ENCODE results near the gene AGPS. TPM values are rescaled to one million over a fixed set of nuclear protein-coding genes. Genes with fewer than 3 reads are reported as not detected.
"Not testable (repeated sequence)": the region's sequence is repeated elsewhere in the genome, so short reads cannot be mapped to it uniquely, and the experiment has no call there.

AGPS gene
- total RNA-seq, 1 donor from 2014 or later, result 60.1 TPM

DNA sequence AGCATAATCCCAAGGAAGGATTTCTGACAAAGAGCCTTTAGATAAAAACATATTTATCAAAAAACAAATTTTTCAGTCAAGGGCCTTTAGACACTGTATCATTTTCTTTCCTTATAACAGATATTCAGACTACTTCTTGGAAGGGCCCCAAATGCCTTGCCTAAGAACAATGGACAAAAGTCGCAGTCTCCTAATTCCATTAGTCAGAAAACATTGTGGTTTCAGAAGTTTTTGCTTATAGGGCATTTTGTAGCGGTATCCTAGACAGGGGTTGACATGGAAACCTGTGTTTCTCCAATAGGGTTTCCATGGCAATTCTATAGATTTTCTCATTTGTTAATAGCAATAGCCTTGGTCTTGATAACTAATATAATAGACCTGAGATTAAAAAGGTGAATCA lies 36.7 kb upstream of the AGPS start:
- Histone ChIP-seq H3K9me3 (no peaks in the 10 kb centered on the region), H3K4me3 (no peak overlapping the region), H3K27me3 (ENCODE audit: low read depth) (no peaks in the 10 kb centered on the region), H3K4me1 (peaks cover 18% of the 10 kb centered on the region), H3K27ac (no peak overlapping the region), H3K36me3 (no peaks in the 10 kb centered on the region)
- no peak for DNase-seq
- ATAC-seq, result no peak
- no peak for TF ChIP-seq CTCF (IDR thresholded peaks at IDR 0.05)
- intact Hi-C loops (cut with DNase I), result no loop called here

GRCh38 chr2:177359836-177360595 lies 32.6 kb upstream of the AGPS start:
- DNase-seq (no peak), ATAC-seq (no peak)
- Histone ChIP-seq H3K9me3 (no peaks in the 10 kb centered on the region), H3K4me3 (no peak overlapping the region), H3K36me3 (no peaks in the 10 kb centered on the region), H3K4me1 (no peaks in the 10 kb centered on the region), H3K27me3 (ENCODE audit: low read depth) (no peaks in the 10 kb centered on the region), H3K27ac (no peak overlapping the region)
- no peak for TF ChIP-seq CTCF (IDR thresholded peaks at IDR 0.05)
- intact Hi-C loops (cut with DNase I), result no loop called here

GRCh38 chr2:177362499-177362898 lies 30.1 kb upstream of the AGPS start:
- intact Hi-C loops (cut with DNase I), result no loop called here

GRCh38 chr2:177363332-177363731 lies 29.2 kb upstream of the AGPS start:
- Histone ChIP-seq H3K36me3 (no peaks in the 10 kb centered on the region), H3K4me1 (no peaks in the 10 kb centered on the region)
- no peak for DNase-seq

More at GRCh38 chr2:177362499-177362898, 30.1 kb upstream of the AGPS start:
- Histone ChIP-seq H3K4me1 (no peaks in the 10 kb centered on the region), H3K4me3 (no peak overlapping the region), H3K36me3 (no peaks in the 10 kb centered on the region), H3K27ac (no peak overlapping the region), H3K27me3 (ENCODE audit: low read depth) (no peaks in the 10 kb centered on the region), H3K9me3 (no peaks in the 10 kb centered on the region)
- DNase-seq (no peak), ATAC-seq (no peak)
- no peak for TF ChIP-seq CTCF (IDR thresholded peaks at IDR 0.05)

DNA sequence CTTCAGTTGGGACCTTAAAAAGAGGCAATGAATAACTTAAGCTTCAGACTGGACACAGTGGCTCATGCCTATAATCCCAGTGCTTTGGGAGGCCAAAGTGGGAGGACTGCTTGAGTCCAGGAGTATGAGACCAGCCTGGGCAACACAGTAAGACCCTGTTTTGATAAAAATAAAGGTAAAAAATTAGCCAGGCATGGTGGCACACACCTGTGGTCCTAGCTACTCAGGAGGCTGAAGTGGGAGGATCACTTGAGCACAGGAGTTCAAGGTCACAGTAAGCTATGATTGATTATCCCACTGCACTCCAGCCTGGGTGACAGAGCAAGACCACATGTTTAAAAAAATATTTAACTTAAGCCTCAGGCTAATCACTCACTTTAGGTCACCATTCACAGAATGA lies 26.8 kb upstream of the AGPS start:
- H3K27me3 ChIP-seq (ENCODE audit: low read depth); intact Hi-C loops (cut with DNase I); H3K4me3 ChIP-seq; DNase-seq; H3K9me3 ChIP-seq; ATAC-seq; H3K4me1 ChIP-seq; H3K27ac ChIP-seq; H3K36me3 ChIP-seq: not testable (repeated sequence)

More at GRCh38 chr2:177363332-177363731, 29.2 kb upstream of the AGPS start:
- ATAC-seq, result no peak
- intact Hi-C loops (cut with DNase I), result no loop called here
- no peaks in the 10 kb centered on the region for H3K9me3 ChIP-seq
- H3K27ac ChIP-seq, result no peak overlapping the region
- no peaks in the 10 kb centered on the region for H3K27me3 ChIP-seq (ENCODE audit: low read depth)
- no peak for TF ChIP-seq CTCF (IDR thresholded peaks at IDR 0.05)
- no peak overlapping the region for H3K4me3 ChIP-seq

GRCh38 chr2:177368023-177368422 lies 24.6 kb upstream of the AGPS start:
- H3K36me3 ChIP-seq; H3K27ac ChIP-seq; DNase-seq; H3K27me3 ChIP-seq (ENCODE audit: low read depth); H3K9me3 ChIP-seq; ATAC-seq; H3K4me1 ChIP-seq; intact Hi-C loops (cut with DNase I); H3K4me3 ChIP-seq: not testable (repeated sequence)
